MCF 10A (cell line): ENCODE data around the gene LIMS4. TPM values are rescaled to one million over a fixed set of nuclear protein-coding genes. Genes with fewer than 3 reads are reported as not detected.
"Not testable (repeated sequence)": the region's sequence is repeated elsewhere in the genome, so short reads cannot be mapped to it uniquely, and the experiment has no call there.

Experiments
- BruUV-seq: library from RNA; stranded (reverse); fragments of 400-500 nt; replicated peaks from 2 replicates; lab custom pipeline; 2021; lab: Mats Ljungman, UMichigan
- CTCF ChIA-PET: fragments of 300-600 bp; sonication (Branson Sonifier 250); formaldehyde crosslinking; extraction: SDS; loops from one replicate; lab custom pipeline; 2021; ENCODE audit warnings: antibody characterized with exemption, inconsistent platforms; lab: Yijun Ruan, JAX
- POLR2A ChIA-PET: fragments of 300-600, 350-650 bp; sonication (Branson Sonifier 250); formaldehyde crosslinking; extraction: SDS; loops from one replicate; lab custom pipeline; 2020; ENCODE audit warnings: antibody characterized with exemption, inconsistent platforms; lab: Yijun Ruan, JAX
- DNase-seq: peaks from one replicate; pipeline ENCODE4 v3.0.0-alpha.2; 2018; ENCODE audit not compliant: unreplicated experiment
- H3K27ac Mint-ChIP-seq: one replicate; pipeline ENCODE4 v1.8.0; 2022; ENCODE audit warnings: mild to moderate bottlenecking, low read depth, mixed read lengths; ENCODE audit not compliant: unreplicated experiment
- H3K27me3 Mint-ChIP-seq: one replicate; pipeline ENCODE4 v1.8.0; 2022; ENCODE audit warnings: mixed read lengths; ENCODE audit not compliant: insufficient read depth, unreplicated experiment
- H3K36me3 Mint-ChIP-seq: one replicate; pipeline ENCODE4 v1.8.0; 2022; ENCODE audit warnings: mild to moderate bottlenecking, moderate library complexity, mixed read lengths; ENCODE audit not compliant: insufficient read depth, unreplicated experiment
- H3K4me1 Mint-ChIP-seq: one replicate; pipeline ENCODE4 v1.8.0; 2022; ENCODE audit warnings: mixed read lengths; ENCODE audit not compliant: insufficient read depth, unreplicated experiment
- H3K4me3 Mint-ChIP-seq: one replicate; pipeline ENCODE4 v1.8.0; 2022; ENCODE audit warnings: mild to moderate bottlenecking, moderate library complexity, mixed read lengths; ENCODE audit not compliant: unreplicated experiment
- H3K9me3 Mint-ChIP-seq: one replicate; pipeline ENCODE4 v1.8.0; 2022; ENCODE audit warnings: mixed read lengths; ENCODE audit not compliant: unreplicated experiment
- intact Hi-C: fragments of 100-400 bp; cut with micrococcal nuclease; formaldehyde crosslinking; loops from 2 replicates; pipeline ENCODE4 v1.14.1; 2022
- total RNA-seq: library from RNA; stranded (reverse); gene quantifications from 2 replicates; pipeline ENCODE4 v1.2.3, GENCODE V29; 2022

Gene LIMS4
- total RNA-seq, 1 experiment from 2014 or later = 1.5 TPM

GRCh38 chr2:110476952-110477351, 4.3 kb upstream of the LIMS4 start:
- H3K9me3 Mint-ChIP-seq, DNase-seq, H3K27ac Mint-ChIP-seq, H3K4me1 Mint-ChIP-seq, BruUV-seq, H3K4me3 Mint-ChIP-seq, intact Hi-C loops, POLR2A ChIA-PET, CTCF ChIA-PET, H3K36me3 Mint-ChIP-seq, H3K27me3 Mint-ChIP-seq: not testable (repeated sequence)

GRCh38 chr2:110475627-110476359, 3.2 kb upstream of the LIMS4 start:
- H3K27ac Mint-ChIP-seq, H3K4me3 Mint-ChIP-seq, intact Hi-C loops, BruUV-seq, H3K4me1 Mint-ChIP-seq, CTCF ChIA-PET, H3K27me3 Mint-ChIP-seq, POLR2A ChIA-PET, H3K36me3 Mint-ChIP-seq, DNase-seq, H3K9me3 Mint-ChIP-seq: not testable (repeated sequence)

GRCh38 chr2:110474898-110475297, 2.3 kb upstream of the LIMS4 start:
- POLR2A ChIA-PET, H3K4me1 Mint-ChIP-seq, H3K27me3 Mint-ChIP-seq, H3K4me3 Mint-ChIP-seq, BruUV-seq, DNase-seq, intact Hi-C loops, CTCF ChIA-PET, H3K27ac Mint-ChIP-seq, H3K9me3 Mint-ChIP-seq, H3K36me3 Mint-ChIP-seq: not testable (repeated sequence)

GRCh38 chr2:110473059-110473358, 393 bp upstream of the LIMS4 start:
- H3K4me1 Mint-ChIP-seq, CTCF ChIA-PET, BruUV-seq, H3K4me3 Mint-ChIP-seq, intact Hi-C loops, H3K27ac Mint-ChIP-seq, DNase-seq, H3K27me3 Mint-ChIP-seq, POLR2A ChIA-PET, H3K9me3 Mint-ChIP-seq, H3K36me3 Mint-ChIP-seq: not testable (repeated sequence)

- BruUV-seq, H3K4me1 Mint-ChIP-seq, H3K27me3 Mint-ChIP-seq, H3K27ac Mint-ChIP-seq, CTCF ChIA-PET, intact Hi-C loops, H3K36me3 Mint-ChIP-seq, H3K4me3 Mint-ChIP-seq, H3K9me3 Mint-ChIP-seq, DNase-seq, POLR2A ChIA-PET: not testable (repeated sequence)
Measured at GRCh38 chr2:110468921-110469320, 3.7 kb downstream of the LIMS4 start.

GRCh38 chr2:110465312-110465711, 7.3 kb downstream of the LIMS4 start:
- H3K9me3 Mint-ChIP-seq, CTCF ChIA-PET, H3K27me3 Mint-ChIP-seq, H3K36me3 Mint-ChIP-seq, H3K4me3 Mint-ChIP-seq, DNase-seq, H3K4me1 Mint-ChIP-seq, intact Hi-C loops, BruUV-seq, H3K27ac Mint-ChIP-seq, POLR2A ChIA-PET: not testable (repeated sequence)

- H3K27ac Mint-ChIP-seq, DNase-seq, H3K9me3 Mint-ChIP-seq, BruUV-seq, intact Hi-C loops, H3K4me1 Mint-ChIP-seq, H3K27me3 Mint-ChIP-seq, CTCF ChIA-PET, POLR2A ChIA-PET, H3K4me3 Mint-ChIP-seq, H3K36me3 Mint-ChIP-seq: not testable (repeated sequence)
Measured at GRCh38 chr2:110462458-110462857, 10.2 kb downstream of the LIMS4 start.

- H3K27ac Mint-ChIP-seq, H3K9me3 Mint-ChIP-seq, H3K4me1 Mint-ChIP-seq, intact Hi-C loops, DNase-seq, H3K36me3 Mint-ChIP-seq, POLR2A ChIA-PET, H3K27me3 Mint-ChIP-seq, H3K4me3 Mint-ChIP-seq, CTCF ChIA-PET, BruUV-seq: not testable (repeated sequence)
Measured at GRCh38 chr2:110460318-110460717, 12.3 kb downstream of the LIMS4 start.

- POLR2A ChIA-PET, H3K9me3 Mint-ChIP-seq, DNase-seq, H3K4me3 Mint-ChIP-seq, CTCF ChIA-PET, H3K27me3 Mint-ChIP-seq, intact Hi-C loops, BruUV-seq, H3K4me1 Mint-ChIP-seq, H3K27ac Mint-ChIP-seq, H3K36me3 Mint-ChIP-seq: not testable (repeated sequence)
Measured at GRCh38 chr2:110457214-110457590, 15.4 kb downstream of the LIMS4 start.
